ENCODE measurements around the gene TUBD1.
"Not testable (repeated sequence)": the region's sequence is repeated elsewhere in the genome, so short reads cannot be mapped to it uniquely, and the experiment has no call there.

Gene TUBD1

DNA sequence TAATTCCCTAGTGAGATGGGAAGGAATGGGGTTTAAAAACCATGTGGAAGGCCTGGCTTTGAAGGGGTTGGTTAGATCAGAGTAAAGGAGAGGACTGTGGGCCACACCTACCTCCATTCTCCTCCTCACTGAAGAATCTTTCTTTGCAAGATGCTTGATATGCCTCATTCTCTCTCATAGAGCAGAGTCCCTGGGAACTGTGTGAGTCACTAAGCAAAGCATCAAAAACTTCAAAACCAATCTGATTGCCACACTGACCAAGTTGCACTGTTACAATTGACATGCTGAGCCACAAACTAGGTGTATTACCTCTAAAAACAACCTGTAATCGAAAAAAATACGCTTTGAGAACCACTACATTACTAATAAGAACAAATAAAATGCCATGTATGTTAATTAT is 2.0 kb downstream of the TUBD1 start:
- TF ChIP-seq, protein P1, sequence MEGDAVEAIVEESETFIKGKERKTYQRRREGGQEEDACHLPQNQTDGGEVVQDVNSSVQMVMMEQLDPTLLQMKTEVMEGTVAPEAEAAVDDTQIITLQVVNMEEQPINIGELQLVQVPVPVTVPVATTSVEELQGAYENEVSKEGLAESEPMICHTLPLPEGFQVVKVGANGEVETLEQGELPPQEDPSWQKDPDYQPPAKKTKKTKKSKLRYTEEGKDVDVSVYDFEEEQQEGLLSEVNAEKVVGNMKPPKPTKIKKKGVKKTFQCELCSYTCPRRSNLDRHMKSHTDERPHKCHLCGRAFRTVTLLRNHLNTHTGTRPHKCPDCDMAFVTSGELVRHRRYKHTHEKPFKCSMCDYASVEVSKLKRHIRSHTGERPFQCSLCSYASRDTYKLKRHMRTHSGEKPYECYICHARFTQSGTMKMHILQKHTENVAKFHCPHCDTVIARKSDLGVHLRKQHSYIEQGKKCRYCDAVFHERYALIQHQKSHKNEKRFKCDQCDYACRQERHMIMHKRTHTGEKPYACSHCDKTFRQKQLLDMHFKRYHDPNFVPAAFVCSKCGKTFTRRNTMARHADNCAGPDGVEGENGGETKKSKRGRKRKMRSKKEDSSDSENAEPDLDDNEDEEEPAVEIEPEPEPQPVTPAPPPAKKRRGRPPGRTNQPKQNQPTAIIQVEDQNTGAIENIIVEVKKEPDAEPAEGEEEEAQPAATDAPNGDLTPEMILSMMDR (IDR thresholded peaks at IDR 0.05; ENCODE audit: low read depth, low read length) = no peak
- H3K4me3 ChIP-seq (replicated peaks in 1 of 2; ENCODE audit: low read depth in 2 of 2, low read length in 2 of 2) = no peak overlapping the region
- peak in 1 of 2 donors; percentile 63 for DNase-seq (ENCODE audit: low read depth in 2 of 2)

GRCh38 chr17:59888145-59888750 is 4.5 kb downstream of the TUBD1 start:
- DNase-seq (ENCODE audit: low read depth in 2 of 2) = no peak

GRCh38 chr17:59884861-59885260 is 7.9 kb downstream of the TUBD1 start:
- no peak for DNase-seq (ENCODE audit: low read depth in 2 of 2)
- no peak overlapping the region for H3K4me3 ChIP-seq (replicated peaks in 1 of 2; ENCODE audit: low read depth in 2 of 2, low read length in 2 of 2)
- TF ChIP-seq, protein P1 (IDR thresholded peaks at IDR 0.05; ENCODE audit: low read depth, low read length) = no peak

More at GRCh38 chr17:59888145-59888750, 4.5 kb downstream of the TUBD1 start:
- TF ChIP-seq, protein P1 (IDR thresholded peaks at IDR 0.05; ENCODE audit: low read depth, low read length) = no peak
- no peak overlapping the region for H3K4me3 ChIP-seq (replicated peaks in 1 of 2; ENCODE audit: low read depth in 2 of 2, low read length in 2 of 2)

DNA sequence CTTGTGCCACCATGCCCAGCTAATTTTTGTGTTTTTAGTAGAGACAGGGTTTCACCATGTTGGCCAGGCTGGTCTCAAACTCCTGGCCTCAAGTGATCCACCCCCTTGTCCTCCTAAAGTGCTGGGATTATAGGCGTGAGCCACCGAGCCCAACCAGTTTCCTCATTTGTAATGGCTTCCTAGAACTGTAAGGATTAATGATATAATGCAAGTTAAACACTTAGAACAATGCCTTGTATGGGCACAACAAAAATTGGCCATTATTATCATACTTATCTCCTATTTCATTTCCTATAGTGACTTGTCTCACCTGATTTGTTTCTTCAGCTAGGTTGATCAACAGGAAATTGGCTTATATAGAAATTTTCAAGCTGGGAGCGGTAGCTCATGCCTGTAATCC is 14.1 kb downstream of the TUBD1 start:
- TF ChIP-seq, protein P1 (IDR thresholded peaks at IDR 0.05; ENCODE audit: low read depth, low read length) = no peak
- no peak for DNase-seq (ENCODE audit: low read depth in 2 of 2)
- H3K4me3 ChIP-seq (replicated peaks in 1 of 2; ENCODE audit: low read depth in 2 of 2, low read length in 2 of 2) = no peak overlapping the region

DNA sequence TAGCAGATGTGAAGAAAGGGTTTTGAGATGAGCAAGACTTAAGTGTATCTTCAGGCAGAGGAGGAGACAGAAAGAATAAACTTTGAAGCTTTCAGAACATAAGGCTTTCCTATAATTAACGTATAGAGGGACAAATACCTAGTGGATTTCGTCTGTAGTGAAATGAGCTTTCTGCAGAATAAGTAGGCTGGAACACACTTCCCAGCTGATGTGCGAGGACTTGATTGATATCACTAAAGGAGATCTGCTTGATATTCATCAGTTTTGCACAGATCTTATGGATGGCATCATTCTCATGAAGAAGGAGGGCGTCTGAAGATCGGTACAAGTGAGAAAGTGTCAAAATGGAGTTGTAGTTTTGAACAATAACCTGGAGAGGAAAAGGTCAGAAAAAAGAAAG is 14.8 kb downstream of the TUBD1 start:
- DNase-seq (ENCODE audit: low read depth in 2 of 2) = no peak
- H3K4me3 ChIP-seq (replicated peaks in 1 of 2; ENCODE audit: low read depth in 2 of 2, low read length in 2 of 2) = no peak overlapping the region
- TF ChIP-seq, protein P1 (IDR thresholded peaks at IDR 0.05; ENCODE audit: low read depth, low read length) = no peak

DNA sequence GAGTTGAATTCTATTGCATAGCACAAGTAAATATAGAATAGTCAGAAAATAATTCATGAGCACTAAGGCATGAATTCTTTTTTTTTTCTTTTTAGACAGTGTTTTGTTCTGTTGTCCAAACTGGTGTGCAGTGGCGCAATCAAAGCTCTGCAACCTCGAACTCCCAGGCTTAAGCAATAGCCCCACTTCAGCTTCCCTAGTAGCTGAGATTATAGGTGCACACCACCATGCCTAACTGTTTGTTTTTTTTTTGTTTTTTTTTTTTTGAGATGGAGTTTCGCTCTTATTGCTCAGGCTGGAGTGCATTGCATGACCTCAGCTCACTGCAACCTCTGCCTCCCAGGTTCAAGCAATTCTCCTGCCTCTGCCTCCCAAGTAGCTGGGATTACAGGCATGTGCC is 16.6 kb downstream of the TUBD1 start:
- TF ChIP-seq, protein P1 (IDR thresholded peaks at IDR 0.05; ENCODE audit: low read depth, low read length) = no peak
- no peak overlapping the region for H3K4me3 ChIP-seq (replicated peaks in 1 of 2; ENCODE audit: low read depth in 2 of 2, low read length in 2 of 2)
- DNase-seq (ENCODE audit: low read depth in 2 of 2) = peak; percentile 40 to 50

DNA sequence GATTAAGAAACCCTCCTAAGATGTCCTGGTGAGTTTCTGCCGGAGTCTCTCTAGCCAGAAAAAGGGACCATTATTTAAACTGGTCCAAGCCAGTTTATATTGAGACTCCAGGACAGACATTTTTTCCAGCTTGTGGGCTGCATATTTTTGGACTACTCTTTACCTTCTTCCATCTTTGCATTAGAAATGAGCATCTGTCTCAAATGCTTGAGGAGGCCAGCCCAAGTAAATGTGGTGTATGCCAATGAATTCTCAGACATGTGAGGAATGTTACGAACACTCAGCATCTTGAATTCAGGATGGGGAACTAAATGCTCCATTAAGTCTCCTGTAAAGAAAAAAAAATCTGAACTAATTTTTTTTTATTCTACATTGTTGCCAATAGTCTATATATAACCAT is 18.4 kb downstream of the TUBD1 start:
- no peak for DNase-seq (ENCODE audit: low read depth in 2 of 2)
- no peak overlapping the region for H3K4me3 ChIP-seq (replicated peaks in 1 of 2; ENCODE audit: low read depth in 2 of 2, low read length in 2 of 2)
- TF ChIP-seq, protein P1 (IDR thresholded peaks at IDR 0.05; ENCODE audit: low read depth, low read length) = no peak

DNA sequence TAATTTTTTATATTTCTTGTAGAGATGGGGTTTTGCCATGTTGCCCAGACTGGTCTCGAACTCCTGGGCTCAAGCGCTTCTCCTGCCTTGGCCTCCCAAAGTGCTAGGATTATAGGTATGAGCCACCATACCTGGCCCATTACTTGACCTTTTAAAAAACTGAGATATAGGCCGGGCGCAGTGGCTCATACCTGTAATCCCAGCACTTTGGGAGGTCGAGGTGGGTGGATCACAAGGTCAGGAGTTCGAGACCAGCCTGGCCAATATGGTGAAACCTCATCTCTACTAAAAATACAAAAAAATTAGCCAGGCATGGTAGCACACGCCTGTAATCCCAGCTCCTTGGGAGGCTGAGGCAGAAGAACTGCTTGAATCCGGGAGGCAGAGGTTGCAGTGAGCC is 19.3 kb downstream of the TUBD1 start:
- H3K4me3 ChIP-seq (replicated peaks in 1 of 2; ENCODE audit: low read depth in 2 of 2, low read length in 2 of 2); DNase-seq (ENCODE audit: low read depth in 2 of 2): not testable (repeated sequence)

Measured in cardiac fibroblast (primary cell).